Nephron (organoid): ENCODE data around the gene ARID3B.

ENCODE experiments used
- H3K27ac Mint-ChIP-seq, 3 experiments: 2 replicates each; pipeline ENCODE4 v1.8.0; 2020; ENCODE audit warnings: mixed read lengths in 3 of 3, mild to moderate bottlenecking in 2 of 3, moderate library complexity in 1 of 3
- H3K27me3 Mint-ChIP-seq: 2 replicates; pipeline ENCODE4 v1.8.0; 2021; ENCODE audit warnings: low read depth, mild to moderate bottlenecking, moderate library complexity, mixed read lengths
- H3K36me3 Mint-ChIP-seq: 2 replicates; pipeline ENCODE4 v1.8.0; 2020; ENCODE audit warnings: low read depth, mixed read lengths
- H3K4me1 Mint-ChIP-seq: 2 replicates; pipeline ENCODE4 v1.8.0; 2020; ENCODE audit warnings: mixed read lengths
- H3K4me3 Mint-ChIP-seq, 3 experiments: 2 replicates each; pipeline ENCODE4 v1.8.0; 2020; ENCODE audit warnings: mild to moderate bottlenecking in 3 of 3, mixed read lengths in 3 of 3, moderate library complexity in 2 of 3
- H3K9me3 Mint-ChIP-seq: 2 replicates; pipeline ENCODE4 v1.8.0; 2020; ENCODE audit warnings: mixed read lengths
- TF ChIP-seq, protein P1 (sequence below), 3 experiments: fragments of 200-600 bp; sonication (generic); IDR thresholded peaks; one replicate each; pipeline ENCODE4 v1.5.0; 2021; ENCODE audit warnings: antibody characterized with exemption in 3 of 3; ENCODE audit not compliant: unreplicated experiment in 3 of 3

Gene ARID3B

DNA sequence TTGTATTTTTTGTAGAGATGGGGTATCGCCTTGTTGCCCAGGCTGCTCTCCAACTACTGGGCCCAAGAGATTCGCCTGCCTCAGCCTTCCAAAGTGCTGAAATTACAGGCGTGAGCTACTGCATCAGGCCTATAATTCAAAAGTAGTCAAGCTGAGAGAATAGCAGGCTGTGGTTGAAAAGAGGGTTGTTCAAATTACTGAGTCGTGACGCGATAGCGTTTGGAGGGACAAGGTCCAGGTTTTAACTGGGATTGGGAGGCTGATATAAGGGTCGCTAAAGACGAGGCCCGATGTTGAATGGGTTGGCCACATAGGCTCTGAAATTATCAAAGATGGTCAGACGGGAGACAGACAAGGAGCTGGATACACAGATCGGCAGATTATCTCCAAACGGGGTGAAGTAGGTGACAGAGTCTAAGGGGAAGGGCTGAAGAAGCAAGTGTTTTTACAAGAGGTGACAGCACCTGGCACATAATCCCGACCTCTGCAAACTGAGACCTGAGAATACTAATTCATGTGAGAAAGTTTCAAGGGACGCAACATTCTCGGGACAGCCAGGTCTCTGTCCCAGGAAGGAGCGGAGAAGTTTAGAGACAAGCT lies 759 bp upstream of the ARID3B start:
- TF ChIP-seq, protein P1, sequence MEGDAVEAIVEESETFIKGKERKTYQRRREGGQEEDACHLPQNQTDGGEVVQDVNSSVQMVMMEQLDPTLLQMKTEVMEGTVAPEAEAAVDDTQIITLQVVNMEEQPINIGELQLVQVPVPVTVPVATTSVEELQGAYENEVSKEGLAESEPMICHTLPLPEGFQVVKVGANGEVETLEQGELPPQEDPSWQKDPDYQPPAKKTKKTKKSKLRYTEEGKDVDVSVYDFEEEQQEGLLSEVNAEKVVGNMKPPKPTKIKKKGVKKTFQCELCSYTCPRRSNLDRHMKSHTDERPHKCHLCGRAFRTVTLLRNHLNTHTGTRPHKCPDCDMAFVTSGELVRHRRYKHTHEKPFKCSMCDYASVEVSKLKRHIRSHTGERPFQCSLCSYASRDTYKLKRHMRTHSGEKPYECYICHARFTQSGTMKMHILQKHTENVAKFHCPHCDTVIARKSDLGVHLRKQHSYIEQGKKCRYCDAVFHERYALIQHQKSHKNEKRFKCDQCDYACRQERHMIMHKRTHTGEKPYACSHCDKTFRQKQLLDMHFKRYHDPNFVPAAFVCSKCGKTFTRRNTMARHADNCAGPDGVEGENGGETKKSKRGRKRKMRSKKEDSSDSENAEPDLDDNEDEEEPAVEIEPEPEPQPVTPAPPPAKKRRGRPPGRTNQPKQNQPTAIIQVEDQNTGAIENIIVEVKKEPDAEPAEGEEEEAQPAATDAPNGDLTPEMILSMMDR (IDR thresholded peaks at IDR 0.05; ENCODE audit: unreplicated experiment in 3 of 3), result no peak
- Mint-ChIP-seq H3K27me3 (peaks cover 16% of the 10 kb centered on the region), H3K27ac (peak overlapping the region; percentile 61 to 94 (median 91)), H3K4me1 (peaks cover 40% of the 10 kb centered on the region), H3K9me3 (no peaks in the 10 kb centered on the region), H3K4me3 (peak overlapping the region; percentile 91 to 98 (median 92)), H3K36me3 (peaks cover under 1% of the 10 kb centered on the region)

GRCh38 chr15:74541494-74542165 lies 610 bp downstream of the ARID3B start:
- H3K27ac Mint-ChIP-seq, result peak overlapping the region in 2 of 3 experiments; percentile 73 to 84
- peak overlapping the region; percentile 91 for H3K4me3 Mint-ChIP-seq
- H3K27me3 Mint-ChIP-seq, result peaks cover 16% of the 10 kb centered on the region
- H3K36me3 Mint-ChIP-seq, result peaks cover 14% of the 10 kb centered on the region
- H3K4me1 Mint-ChIP-seq, result peaks cover 53% of the 10 kb centered on the region
- TF ChIP-seq, protein P1 (IDR thresholded peaks at IDR 0.05; ENCODE audit: unreplicated experiment in 3 of 3), result no peak
- H3K9me3 Mint-ChIP-seq, result no peaks in the 10 kb centered on the region

GRCh38 chr15:74542166-74543042 lies 1.4 kb downstream of the ARID3B start:
- H3K27ac Mint-ChIP-seq, result peak overlapping the region in 2 of 3 experiments; percentile 73 to 84
- H3K4me3 Mint-ChIP-seq, result peak overlapping the region; percentile 91
- peaks cover 16% of the 10 kb centered on the region for H3K36me3 Mint-ChIP-seq
- no peaks in the 10 kb centered on the region for H3K9me3 Mint-ChIP-seq
- H3K4me1 Mint-ChIP-seq, result peaks cover 56% of the 10 kb centered on the region
- TF ChIP-seq, protein P1 (IDR thresholded peaks at IDR 0.05; ENCODE audit: unreplicated experiment in 3 of 3), result no peak
- H3K27me3 Mint-ChIP-seq, result peaks cover 16% of the 10 kb centered on the region

GRCh38 chr15:74543043-74543422 lies 2.0 kb downstream of the ARID3B start:
- H3K27ac Mint-ChIP-seq, result peak overlapping the region in 1 of 3 experiments; percentile 70

GRCh38 chr15:74543583-74543982 lies 2.6 kb downstream of the ARID3B start:
- Mint-ChIP-seq H3K36me3 (peaks cover 23% of the 10 kb centered on the region), H3K27me3 (peaks cover 16% of the 10 kb centered on the region), H3K27ac (peak overlapping the region in 1 of 3 experiments; percentile 70), H3K4me3 (peak overlapping the region; percentile 68 to 91 (median 91)), H3K4me1 (peaks cover 68% of the 10 kb centered on the region), H3K9me3 (no peaks in the 10 kb centered on the region)
- TF ChIP-seq, protein P1 (IDR thresholded peaks at IDR 0.05; ENCODE audit: unreplicated experiment in 3 of 3), result peak in 2 of 3 experiments; percentile 24 to 25

More at GRCh38 chr15:74543043-74543422, 2.0 kb downstream of the ARID3B start:
- Mint-ChIP-seq H3K36me3 (peaks cover 19% of the 10 kb centered on the region), H3K4me1 (peaks cover 63% of the 10 kb centered on the region), H3K4me3 (peak overlapping the region; percentile 68 to 91 (median 91)), H3K27me3 (peaks cover 16% of the 10 kb centered on the region), H3K9me3 (no peaks in the 10 kb centered on the region)
- TF ChIP-seq, protein P1 (IDR thresholded peaks at IDR 0.05; ENCODE audit: unreplicated experiment in 3 of 3), result no peak
